Measurements from ENCODE around the gene ADAM12.

GRCh38 chr10:126133906-126134656 lies 254.2 kb downstream of the ADAM12 start:
- TF ChIP-seq, protein P1, sequence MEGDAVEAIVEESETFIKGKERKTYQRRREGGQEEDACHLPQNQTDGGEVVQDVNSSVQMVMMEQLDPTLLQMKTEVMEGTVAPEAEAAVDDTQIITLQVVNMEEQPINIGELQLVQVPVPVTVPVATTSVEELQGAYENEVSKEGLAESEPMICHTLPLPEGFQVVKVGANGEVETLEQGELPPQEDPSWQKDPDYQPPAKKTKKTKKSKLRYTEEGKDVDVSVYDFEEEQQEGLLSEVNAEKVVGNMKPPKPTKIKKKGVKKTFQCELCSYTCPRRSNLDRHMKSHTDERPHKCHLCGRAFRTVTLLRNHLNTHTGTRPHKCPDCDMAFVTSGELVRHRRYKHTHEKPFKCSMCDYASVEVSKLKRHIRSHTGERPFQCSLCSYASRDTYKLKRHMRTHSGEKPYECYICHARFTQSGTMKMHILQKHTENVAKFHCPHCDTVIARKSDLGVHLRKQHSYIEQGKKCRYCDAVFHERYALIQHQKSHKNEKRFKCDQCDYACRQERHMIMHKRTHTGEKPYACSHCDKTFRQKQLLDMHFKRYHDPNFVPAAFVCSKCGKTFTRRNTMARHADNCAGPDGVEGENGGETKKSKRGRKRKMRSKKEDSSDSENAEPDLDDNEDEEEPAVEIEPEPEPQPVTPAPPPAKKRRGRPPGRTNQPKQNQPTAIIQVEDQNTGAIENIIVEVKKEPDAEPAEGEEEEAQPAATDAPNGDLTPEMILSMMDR (IDR thresholded peaks at IDR 0.05; ENCODE audit: low read depth, low read length): no peak
- no peak for TF ChIP-seq EZH2phosphoT487 (IDR thresholded peaks at IDR 0.05; ENCODE audit: low read depth)

Data from OCI-LY3 (cell line).